CD4-positive, alpha-beta T cell treated with Interleukin-10 for 1 hour (primary cell): ENCODE data around the gene TRIP11.
"Not testable (repeated sequence)": the region's sequence is repeated elsewhere in the genome, so short reads cannot be mapped to it uniquely, and the experiment has no call there.

Experiments used
- DNase-seq: peaks from one replicate; pipeline ENCODE4 v3.0.0-alpha.2; 2020

TRIP11 gene

GRCh38 chr14:92039719-92040430, at the start of gene TRIP11:
Gene TRIP11 (minus strand): TSS chr14:92040059. CDS start chr14:92039685, 374 bp downstream.
- peak; percentile 94 for DNase-seq

- DNase-seq: no peak
Observed at GRCh38 chr14:92088494-92088893, 48.6 kb upstream of the TRIP11 start.

DNA sequence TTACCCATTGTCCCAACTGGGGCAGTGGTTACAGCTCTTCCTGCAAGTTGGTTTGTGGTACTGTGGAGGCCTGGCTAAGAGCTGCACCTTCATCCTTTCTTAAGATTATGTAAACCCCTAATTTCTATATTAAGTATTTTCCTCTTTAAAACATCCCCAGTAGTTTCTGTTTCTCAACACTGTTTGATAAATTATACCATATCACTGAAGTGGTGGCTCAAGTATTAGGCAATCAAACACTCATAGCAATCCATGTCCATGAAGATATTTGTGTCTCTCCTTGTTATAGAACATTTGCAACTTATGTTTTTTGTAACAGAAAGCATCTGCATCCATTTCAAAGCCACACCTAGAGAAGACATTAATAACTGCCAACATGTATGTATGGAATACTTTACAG, 34.7 kb upstream of the TRIP11 start:
- no peak for DNase-seq

- no peak for DNase-seq
Observed at GRCh38 chr14:92058006-92058917, 18.4 kb upstream of the TRIP11 start.

GRCh38 chr14:92049781-92050180, 9.9 kb upstream of the TRIP11 start:
- no peak for DNase-seq

GRCh38 chr14:92049221-92049620, 9.4 kb upstream of the TRIP11 start:
- not testable (repeated sequence) for DNase-seq

GRCh38 chr14:92045904-92046303, 6.0 kb upstream of the TRIP11 start:
- DNase-seq: not testable (repeated sequence)

DNA sequence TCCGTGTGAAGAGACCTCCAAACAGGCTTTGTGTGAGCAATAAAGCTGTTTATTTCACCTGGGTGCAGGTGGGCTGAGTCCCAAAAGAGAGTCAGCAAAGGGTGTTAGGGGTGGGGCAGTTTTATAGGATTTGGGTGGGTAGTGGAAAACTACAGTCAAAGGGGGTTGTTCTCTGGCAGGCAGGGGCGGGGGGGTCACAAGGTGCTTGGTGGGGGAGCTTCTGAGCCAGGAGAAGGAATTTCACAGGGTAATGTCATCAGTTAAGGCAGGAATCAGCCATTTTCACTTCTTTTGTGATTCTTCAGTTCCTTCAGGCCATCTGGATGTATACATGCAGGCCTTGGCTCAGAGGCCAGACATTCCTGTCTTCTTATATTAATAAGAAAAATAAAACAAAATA, 1.9 kb upstream of the TRIP11 start:
- DNase-seq: not testable (repeated sequence)

GRCh38 chr14:92041203-92041602, 1.3 kb upstream of the TRIP11 start:
- no peak for DNase-seq

DNA sequence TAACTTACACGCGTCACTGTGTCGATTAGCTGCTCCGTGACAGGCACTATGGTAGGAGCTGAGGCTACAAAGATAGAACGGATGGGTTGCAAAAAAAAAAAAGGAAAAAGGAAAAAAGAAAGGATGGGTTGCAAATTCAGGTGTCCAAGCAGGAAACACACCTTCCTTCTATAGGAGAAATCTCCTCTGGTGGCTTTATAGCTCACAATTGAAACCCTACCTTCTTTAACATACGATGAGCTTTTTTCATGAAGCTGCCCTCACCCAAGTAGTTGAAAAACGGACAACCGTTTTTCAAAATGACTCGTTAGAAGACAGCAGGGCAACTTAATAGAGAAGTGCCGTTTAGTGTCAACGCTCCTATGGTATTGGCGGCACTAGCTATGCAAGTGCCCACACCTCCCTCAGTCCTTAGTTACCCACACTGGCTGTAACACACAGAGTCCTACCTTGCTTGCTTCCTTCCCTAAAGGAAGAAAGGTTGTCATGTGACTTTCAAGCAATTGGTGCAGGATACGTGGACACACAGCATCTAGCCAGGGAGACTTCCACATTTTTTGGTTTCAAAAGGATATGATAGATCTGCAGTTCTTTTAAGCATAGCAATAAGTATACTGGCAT, 682 bp upstream of the TRIP11 start:
- no peak for DNase-seq

DNA sequence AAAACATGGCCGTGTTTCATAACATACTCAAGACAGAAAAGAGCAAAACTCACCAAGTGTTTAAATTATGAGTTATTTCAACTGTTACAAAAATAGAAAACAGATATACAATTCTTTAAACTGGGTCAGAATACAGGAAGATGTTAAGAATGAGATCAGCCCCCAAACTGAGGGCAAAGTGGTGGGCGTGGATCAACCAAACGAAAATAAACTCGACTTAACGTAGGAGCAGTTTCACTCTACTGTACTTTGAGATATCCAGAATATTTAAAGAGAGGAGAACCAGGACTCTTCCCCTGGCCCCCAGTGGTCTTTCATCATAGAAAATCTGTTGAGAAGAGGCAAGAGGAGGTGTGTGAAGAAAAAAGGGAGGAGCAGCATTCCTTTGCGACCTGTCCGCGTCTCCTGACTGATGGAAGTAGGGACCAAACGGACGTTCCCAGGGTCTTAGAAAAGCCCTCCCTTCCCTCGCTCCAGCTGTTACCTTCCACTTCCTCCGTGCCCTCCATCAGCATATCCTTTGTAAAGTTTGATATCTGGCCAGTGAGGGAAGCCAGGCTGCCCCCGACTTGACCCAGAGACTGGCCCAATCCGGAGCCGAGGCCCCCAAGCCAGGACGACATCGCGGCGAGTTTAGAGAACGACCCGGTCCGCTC, 668 bp downstream of the TRIP11 start:
- DNase-seq: peak; percentile 23

- DNase-seq: no peak
Observed at GRCh38 chr14:92037989-92038388, 1.9 kb downstream of the TRIP11 start.

- no peak for DNase-seq
Observed at GRCh38 chr14:92035890-92036289, 4.0 kb downstream of the TRIP11 start.

GRCh38 chr14:92033906-92034687, 5.8 kb downstream of the TRIP11 start:
- no peak for DNase-seq

GRCh38 chr14:92033433-92033832, 6.4 kb downstream of the TRIP11 start:
- DNase-seq: no peak

DNA sequence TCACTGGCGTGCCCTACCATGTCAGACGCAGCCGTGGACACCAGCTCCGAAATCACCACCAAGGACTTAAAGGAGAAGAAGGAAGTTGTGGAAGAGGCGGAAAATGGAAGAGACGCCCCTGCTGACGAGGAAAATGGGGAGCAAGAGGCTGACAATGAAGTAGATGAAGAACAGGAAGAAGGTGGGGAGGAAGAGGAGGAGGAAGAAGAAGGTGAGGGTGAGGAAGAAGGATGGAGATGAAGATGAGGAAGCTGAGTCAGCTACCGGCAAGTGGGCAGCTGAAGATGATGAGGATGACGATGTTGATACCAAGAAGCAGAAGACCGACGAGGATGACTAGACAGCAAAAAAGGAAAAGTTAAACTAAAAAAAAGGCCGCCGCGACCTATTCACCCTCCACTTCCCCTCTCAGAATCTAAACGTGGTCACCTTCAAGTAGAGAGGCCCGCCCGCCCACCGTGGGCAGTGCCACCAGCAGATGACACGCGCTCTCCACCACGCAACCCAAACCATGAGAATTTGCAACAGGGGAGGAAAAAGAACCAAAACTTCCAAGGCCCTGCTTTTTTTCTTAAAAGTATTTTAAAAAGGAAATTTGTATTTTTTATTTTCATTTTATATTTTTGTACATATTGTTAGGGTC, 13.2 kb downstream of the TRIP11 start:
- no peak for DNase-seq

DNA sequence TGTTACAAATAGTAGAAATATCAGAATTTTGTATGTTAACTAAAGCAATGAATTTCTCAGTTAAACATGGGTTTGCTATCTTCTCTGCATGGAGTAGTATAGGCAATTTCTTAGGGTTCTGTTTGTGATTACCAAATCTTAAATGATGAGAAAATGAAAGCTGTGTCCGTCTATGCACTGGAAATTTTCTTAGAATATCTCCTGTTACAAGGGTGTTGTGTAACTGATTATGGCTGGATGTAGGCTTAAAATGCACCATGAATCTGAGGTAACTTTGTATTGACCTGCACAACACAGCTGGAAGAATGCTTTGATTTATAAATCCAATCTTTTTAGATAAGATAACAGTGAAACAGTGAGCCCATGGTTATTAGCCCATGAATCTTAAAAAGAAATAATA, 17.8 kb downstream of the TRIP11 start:
- DNase-seq: no peak

- no peak for DNase-seq
Observed at GRCh38 chr14:92021523-92021922, 18.3 kb downstream of the TRIP11 start.

- no peak for DNase-seq
Observed at GRCh38 chr14:92014040-92014439, 25.8 kb downstream of the TRIP11 start.

DNA sequence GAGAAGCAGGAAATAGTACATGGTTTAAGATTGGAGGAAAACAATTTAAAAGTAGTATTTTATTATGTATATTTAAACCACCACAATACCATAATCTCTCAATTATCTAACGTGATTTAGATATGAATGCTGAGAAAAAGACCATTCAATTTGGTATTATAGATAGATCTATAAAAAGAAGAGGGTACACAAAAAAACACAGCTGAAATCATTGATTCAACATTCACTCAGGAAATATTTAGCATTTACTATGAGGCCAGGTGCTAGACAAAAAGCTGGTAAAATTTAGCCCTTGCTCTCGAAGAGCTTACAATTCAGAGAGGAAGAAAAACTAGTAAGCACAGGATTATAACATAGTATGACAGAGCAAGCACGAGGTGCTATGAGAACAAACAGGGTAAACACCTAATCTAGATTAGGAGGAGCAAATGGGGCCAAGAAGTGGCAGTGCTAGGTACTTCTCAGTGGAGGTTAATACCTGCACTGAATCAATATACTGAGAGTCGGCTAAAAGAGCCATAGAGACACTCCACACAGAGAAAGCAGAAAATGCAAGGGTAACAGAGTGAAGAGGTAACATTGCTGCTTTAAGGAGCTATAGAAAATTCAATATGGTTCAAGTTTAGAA, 27.6 kb downstream of the TRIP11 start:
- no peak for DNase-seq

- no peak for DNase-seq
Observed at GRCh38 chr14:92010644-92011043, 29.2 kb downstream of the TRIP11 start.
